ENCODE data around the gene PALS1.

The PALS1 gene

GRCh38 chr14:67221982-67222328 is 19.3 kb upstream of the PALS1 start:
- TF ChIP-seq TOX (CRISPR knock-in tag; IDR thresholded peaks at IDR 0.05; ENCODE audit: borderline replicate concordance) = no peak
- no peak for TF ChIP-seq GLIS3 (CRISPR knock-in tag; IDR thresholded peaks at IDR 0.05)
- TF ChIP-seq ZFP30 (CRISPR knock-in tag; IDR thresholded peaks at IDR 0.05) = no peak
- peak; percentile 54 for ATAC-seq

- TF ChIP-seq ZFP3 (CRISPR knock-in tag; IDR thresholded peaks at IDR 0.05) = no peak
- no peak for TF ChIP-seq GLIS3 (CRISPR knock-in tag; IDR thresholded peaks at IDR 0.05)
- no peak for TF ChIP-seq PATZ1 (CRISPR knock-in tag; IDR thresholded peaks at IDR 0.05; ENCODE audit: borderline replicate concordance)
- no peak for TF ChIP-seq TCF4 (CRISPR knock-in tag; IDR thresholded peaks at IDR 0.05; ENCODE audit: borderline replicate concordance)
- no peak for TF ChIP-seq SNAI2 (CRISPR knock-in tag; IDR thresholded peaks at IDR 0.05)
- TF ChIP-seq ISL1 (CRISPR knock-in tag; IDR thresholded peaks at IDR 0.05) = no peak
- TF ChIP-seq CSDC2 (CRISPR knock-in tag; IDR thresholded peaks at IDR 0.05) = no peak
- TF ChIP-seq POU6F1 (CRISPR knock-in tag; IDR thresholded peaks at IDR 0.05; ENCODE audit: borderline replicate concordance, low read depth) = no peak
- TF ChIP-seq TSHZ2 (CRISPR knock-in tag; IDR thresholded peaks at IDR 0.05) = no peak
- no peak for TF ChIP-seq CREB5 (CRISPR knock-in tag; IDR thresholded peaks at IDR 0.05; ENCODE audit: low read depth)
- TF ChIP-seq ZNF565 (CRISPR knock-in tag; conservative IDR thresholded peaks at IDR 0.05; ENCODE audit: low read depth) = no peak
- no peak for TF ChIP-seq OSR1 (CRISPR knock-in tag; IDR thresholded peaks at IDR 0.05)
- TF ChIP-seq ZFP30 (CRISPR knock-in tag; IDR thresholded peaks at IDR 0.05) = no peak
- no peak for TF ChIP-seq ZNF8 (CRISPR knock-in tag; IDR thresholded peaks at IDR 0.05)
- TF ChIP-seq RARB (CRISPR knock-in tag; IDR thresholded peaks at IDR 0.05) = no peak
- TF ChIP-seq TOX (CRISPR knock-in tag; IDR thresholded peaks at IDR 0.05; ENCODE audit: borderline replicate concordance) = no peak
- no peak for TF ChIP-seq ESRRG (CRISPR knock-in tag; IDR thresholded peaks at IDR 0.05)
- no peak for TF ChIP-seq ZC3H10 (CRISPR knock-in tag; IDR thresholded peaks at IDR 0.05)
- no peak for TF ChIP-seq PPARA (CRISPR knock-in tag; IDR thresholded peaks at IDR 0.05; ENCODE audit: borderline replicate concordance)
- no peak for TF ChIP-seq ZNF70 (CRISPR knock-in tag; IDR thresholded peaks at IDR 0.05)
- ATAC-seq = no peak
Measured at GRCh38 chr14:67225523-67225922, 15.7 kb upstream of the PALS1 start.

GRCh38 chr14:67228325-67228984 is 12.8 kb upstream of the PALS1 start:
- no peak for TF ChIP-seq ZFP3 (CRISPR knock-in tag; IDR thresholded peaks at IDR 0.05)
- peak; percentile 82 for ATAC-seq

- ATAC-seq = no peak
- no peak for TF ChIP-seq BACH2 (CRISPR knock-in tag; IDR thresholded peaks at IDR 0.05; ENCODE audit: borderline replicate concordance)
- no peak for TF ChIP-seq RARB (CRISPR knock-in tag; IDR thresholded peaks at IDR 0.05)
- no peak for TF ChIP-seq ZNF70 (CRISPR knock-in tag; IDR thresholded peaks at IDR 0.05)
- TF ChIP-seq ZC3H10 (CRISPR knock-in tag; IDR thresholded peaks at IDR 0.05) = no peak
- TF ChIP-seq CSDC2 (CRISPR knock-in tag; IDR thresholded peaks at IDR 0.05) = no peak
- no peak for TF ChIP-seq ARNTL (CRISPR knock-in tag; IDR thresholded peaks at IDR 0.05; ENCODE audit: borderline replicate concordance, low read depth)
- TF ChIP-seq CSRNP3 (CRISPR knock-in tag; IDR thresholded peaks at IDR 0.05) = no peak
- TF ChIP-seq POU6F1 (CRISPR knock-in tag; IDR thresholded peaks at IDR 0.05; ENCODE audit: borderline replicate concordance, low read depth) = no peak
- no peak for TF ChIP-seq ZNF565 (CRISPR knock-in tag; conservative IDR thresholded peaks at IDR 0.05; ENCODE audit: low read depth)
- no peak for TF ChIP-seq TCF4 (CRISPR knock-in tag; IDR thresholded peaks at IDR 0.05; ENCODE audit: borderline replicate concordance)
- no peak for TF ChIP-seq ISL1 (CRISPR knock-in tag; IDR thresholded peaks at IDR 0.05)
- no peak for TF ChIP-seq CREB5 (CRISPR knock-in tag; IDR thresholded peaks at IDR 0.05; ENCODE audit: low read depth)
- TF ChIP-seq TOX (CRISPR knock-in tag; IDR thresholded peaks at IDR 0.05; ENCODE audit: borderline replicate concordance) = no peak
- TF ChIP-seq SNAI2 (CRISPR knock-in tag; IDR thresholded peaks at IDR 0.05) = no peak
- no peak for TF ChIP-seq ZFP3 (CRISPR knock-in tag; IDR thresholded peaks at IDR 0.05)
- TF ChIP-seq ZFP30 (CRISPR knock-in tag; IDR thresholded peaks at IDR 0.05) = no peak
- no peak for TF ChIP-seq ESRRG (CRISPR knock-in tag; IDR thresholded peaks at IDR 0.05)
Measured at GRCh38 chr14:67232066-67232465, 9.2 kb upstream of the PALS1 start.
